Activated T-helper 1 cell treated with Interleukin-2 at 50 U/mL for 16 hours (primary cell): ENCODE results near the gene ULBP2.
"Not testable (repeated sequence)": the region's sequence is repeated elsewhere in the genome, so short reads cannot be mapped to it uniquely, and the experiment has no call there.

Experiments used
- DNase-seq: peaks from one replicate; pipeline ENCODE4 v3.0.0-alpha.2; 2020; ENCODE audit warnings: low read depth

The ULBP2 gene

DNA sequence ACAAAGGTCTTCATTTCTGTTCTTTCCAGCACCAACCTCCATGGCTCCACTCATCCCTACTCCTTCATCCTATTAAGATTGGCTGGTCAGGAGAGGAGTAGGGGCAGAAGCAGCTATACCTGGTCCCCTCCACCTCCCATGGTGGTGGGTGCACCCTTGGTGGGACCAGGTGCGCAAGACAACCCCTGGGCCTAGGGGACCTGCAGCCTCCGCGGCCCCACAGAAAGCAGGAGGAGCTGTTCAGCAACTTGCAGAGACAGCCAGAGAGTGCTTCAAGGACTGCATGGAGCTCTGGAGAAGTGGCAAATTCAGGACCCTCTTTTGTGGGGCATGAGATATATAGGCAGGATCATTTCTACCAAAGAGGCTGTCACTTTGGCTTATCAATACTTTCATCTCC lies 9.8 kb downstream of the ULBP2 start:
- no peak for DNase-seq

DNA sequence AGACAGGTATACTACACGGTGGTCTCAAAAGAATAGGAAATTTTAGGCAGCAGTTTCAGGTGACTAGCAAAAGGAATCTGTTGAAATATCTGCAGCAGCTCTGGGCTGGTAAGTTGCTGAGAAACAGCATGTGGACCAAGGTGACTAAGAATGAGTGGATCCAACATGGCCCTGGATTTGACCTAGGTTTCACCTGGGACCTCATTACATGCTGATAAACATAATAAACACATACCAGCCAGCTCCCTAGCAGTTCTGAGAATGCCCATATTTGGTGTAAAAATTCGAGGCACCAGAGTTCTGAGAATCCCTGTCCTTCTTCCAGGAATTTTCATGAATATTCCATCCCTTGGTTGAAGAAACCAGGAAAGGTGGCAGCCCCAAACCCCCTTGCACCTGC lies 11.6 kb downstream of the ULBP2 start:
- DNase-seq = not testable (repeated sequence)

DNA sequence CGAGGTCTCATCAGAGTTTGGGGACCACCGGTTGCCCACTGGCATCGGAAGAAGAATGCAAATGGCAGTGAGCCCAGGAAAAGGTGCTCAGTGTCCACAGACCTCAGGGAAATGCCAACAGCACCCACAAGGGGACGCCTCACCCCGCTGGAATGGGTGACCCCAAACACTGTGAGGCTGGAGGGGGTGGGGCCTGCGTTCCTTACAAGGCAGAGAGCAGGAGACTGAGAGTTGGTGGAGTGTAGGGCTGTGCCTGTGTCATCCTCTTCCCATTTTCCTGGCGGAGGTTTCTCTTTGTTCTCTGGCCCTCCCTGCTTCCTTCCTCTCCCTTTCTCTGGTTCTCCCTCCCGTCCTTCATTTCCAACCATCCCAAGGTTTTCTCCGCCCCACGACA lies 12.1 kb downstream of the ULBP2 start:
- not testable (repeated sequence) for DNase-seq

DNA sequence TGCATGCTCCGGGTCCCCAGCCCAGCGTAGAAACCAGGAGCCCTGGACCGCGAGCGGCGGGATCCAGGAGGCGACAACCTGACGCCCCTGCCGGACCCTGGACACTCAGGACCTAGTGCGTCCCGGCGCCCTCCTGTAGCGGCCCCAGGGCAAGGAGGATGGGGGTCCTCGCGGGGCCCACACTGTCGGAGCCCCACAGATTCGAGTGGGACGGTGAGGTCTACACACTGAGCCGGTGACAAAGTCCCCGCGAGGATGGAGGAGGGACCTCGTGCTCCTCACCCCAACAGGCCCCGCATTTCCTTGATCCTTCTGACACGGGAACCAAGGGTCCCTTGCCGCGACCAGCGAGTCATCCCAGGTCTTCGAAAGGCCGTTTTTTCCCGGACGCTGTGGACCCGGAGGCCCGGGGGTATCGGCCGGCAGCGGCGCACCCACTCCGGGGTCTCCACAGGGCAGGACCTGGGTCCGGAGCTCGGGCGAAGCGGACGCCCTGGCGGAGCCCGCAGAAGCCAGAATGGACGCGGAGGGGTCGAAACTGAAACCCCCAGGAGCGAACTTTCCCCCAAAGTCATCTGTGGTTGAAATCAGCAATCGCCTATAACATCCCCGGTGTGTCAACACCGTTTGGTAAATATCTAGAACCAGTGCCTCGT lies 12.6 kb downstream of the ULBP2 start:
- not testable (repeated sequence) for DNase-seq

DNA sequence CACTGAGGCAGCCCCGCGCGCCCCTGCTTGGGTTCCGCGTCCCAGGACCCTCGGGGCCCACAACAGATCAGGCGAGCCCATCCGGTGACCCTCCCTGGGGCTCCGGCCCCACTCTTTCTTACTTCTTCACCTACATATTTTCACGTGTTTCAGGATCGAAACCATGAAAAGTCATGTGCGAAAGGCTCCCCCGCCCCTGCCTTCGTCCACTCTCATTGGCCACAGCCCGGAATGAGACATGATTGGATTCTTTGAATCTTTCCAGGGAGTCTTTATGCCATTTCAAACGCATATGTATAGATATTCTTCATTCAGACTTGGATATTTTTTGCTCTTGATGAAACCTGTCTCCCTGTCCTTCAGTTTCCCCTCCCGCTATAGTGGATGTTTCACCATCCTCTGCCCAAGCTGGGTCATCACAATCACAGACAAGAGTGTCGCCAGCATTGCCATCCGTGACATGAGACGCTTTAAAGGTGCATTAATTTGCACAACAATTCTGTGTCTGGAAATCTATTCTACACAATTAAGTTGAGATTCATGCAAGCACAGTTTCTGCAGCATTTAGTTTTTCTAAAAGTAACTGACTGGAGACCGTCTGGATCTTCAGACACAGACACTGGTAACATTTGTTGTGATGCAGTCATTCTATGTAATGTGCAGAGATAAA lies 13.3 kb downstream of the ULBP2 start:
- DNase-seq = not testable (repeated sequence)

DNA sequence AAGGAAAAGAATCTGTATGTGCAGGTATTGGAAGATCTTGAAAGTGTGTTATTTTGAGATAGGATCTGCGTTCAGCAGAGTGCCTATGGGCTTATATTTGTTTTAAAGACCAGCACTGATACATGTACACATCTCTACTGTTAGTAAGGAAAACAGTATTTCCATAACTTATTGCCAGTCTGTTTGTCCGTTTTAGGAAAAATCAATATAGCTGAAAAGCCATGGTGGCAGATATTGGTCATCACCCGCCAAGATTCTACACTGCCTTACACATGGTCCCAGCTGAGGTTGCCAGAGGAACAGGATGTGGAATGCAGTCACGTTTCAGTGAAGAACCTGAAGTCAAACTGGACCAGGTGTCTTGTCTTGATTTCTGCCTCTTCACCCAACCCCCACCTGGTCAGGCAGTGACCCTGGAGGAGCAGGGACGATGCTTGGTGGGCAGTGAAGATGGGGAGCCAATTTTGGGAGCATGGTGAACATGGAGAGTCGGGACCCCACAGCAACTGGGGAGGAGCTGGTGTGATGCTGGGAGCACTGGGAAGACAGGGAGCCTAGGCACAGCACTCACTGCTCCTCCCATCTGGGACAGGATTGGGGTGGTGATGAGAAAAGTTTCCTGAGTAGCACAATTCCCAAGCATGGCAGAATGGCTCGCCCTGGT lies 14.0 kb downstream of the ULBP2 start:
- not testable (repeated sequence) for DNase-seq

DNA sequence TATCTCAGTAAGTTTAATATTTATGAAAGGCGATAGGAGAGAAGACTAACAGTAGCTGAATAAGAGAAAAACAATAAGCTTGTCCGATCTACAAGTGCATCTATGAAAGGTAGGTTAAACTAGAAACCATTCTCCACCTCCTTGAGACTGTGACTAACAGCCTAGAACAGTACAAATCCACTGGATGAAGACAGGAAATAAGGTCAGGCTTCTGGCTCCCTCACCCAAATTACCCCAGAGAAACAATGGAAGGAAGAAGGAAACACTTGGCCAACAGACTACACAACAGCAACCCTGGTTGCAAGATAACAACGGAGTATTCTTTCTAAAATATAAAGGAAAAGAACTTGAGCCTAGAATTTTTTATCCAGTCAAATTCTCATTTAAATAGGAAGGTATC lies 16.3 kb downstream of the ULBP2 start:
- DNase-seq = not testable (repeated sequence)

DNA sequence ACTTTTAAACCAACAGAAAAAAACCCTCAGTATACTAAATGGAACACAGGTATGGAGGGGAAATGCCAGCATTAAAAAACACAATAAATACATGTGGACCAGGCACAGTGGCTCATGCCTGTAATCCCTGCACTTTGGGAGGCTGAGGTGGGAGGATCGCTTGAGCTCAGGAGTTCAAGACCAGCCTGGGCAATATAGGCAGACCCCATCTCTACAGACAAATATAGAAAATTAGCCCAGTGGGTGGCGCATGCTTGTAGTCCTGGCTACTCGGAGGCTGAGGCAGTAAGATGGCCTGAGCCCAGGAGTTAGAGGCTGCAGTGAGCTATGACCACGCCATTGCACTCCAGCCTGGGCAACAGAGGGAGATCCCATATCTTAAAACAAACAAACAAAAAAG lies 18.0 kb downstream of the ULBP2 start:
- DNase-seq = not testable (repeated sequence)

DNA sequence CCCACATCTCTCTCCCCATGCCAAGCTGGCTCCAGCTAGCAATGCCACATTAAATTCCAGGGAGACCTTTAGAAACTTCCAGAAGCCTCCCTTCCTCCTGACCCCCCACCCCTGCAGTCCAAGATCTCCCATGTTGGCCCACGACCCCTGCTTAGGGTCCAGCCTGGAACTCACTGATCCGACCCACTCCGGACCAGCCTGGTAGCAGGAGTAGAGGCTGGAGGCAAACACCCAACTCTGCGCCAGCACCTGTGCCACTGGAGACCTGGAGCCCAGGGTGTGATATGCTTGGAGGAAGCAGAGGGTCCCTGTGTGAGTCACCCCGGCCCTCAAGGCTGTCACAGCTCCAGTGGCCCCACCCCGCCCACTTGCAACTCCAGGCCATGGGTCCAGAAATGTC lies 18.7 kb downstream of the ULBP2 start:
- no peak for DNase-seq

DNA sequence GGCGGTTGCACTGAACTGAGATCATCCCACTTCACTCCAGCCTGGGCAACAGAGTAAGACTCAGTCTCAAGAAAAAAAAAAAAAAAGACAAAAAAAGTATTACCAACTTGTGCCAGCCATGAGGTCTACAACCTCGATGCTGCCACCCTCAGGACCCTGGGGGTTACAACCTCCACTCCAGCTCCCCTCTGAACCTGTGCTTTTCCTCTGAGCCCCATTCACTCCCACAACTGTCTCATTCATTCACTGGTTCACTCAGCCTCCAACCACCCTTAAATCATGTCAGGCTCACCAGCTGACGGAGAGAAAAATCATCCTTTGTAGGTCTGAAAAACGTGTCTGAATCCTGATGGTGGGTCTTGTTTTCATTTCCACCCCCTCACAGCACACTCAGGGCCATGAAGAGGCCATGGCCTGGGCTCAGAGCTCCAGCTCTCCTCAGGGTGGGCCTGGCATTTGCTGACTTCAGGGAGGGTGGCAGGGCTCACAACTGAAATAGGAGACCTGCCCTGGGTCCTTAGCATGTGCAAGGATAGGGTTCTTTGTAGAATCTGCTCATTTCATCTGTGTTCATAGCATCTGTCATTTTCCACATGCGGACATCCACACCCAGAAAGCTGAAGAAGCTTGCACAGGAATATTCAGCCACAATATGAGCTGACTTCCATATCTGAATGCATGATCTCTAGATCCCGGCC lies 20.1 kb downstream of the ULBP2 start:
- DNase-seq = no peak

DNA sequence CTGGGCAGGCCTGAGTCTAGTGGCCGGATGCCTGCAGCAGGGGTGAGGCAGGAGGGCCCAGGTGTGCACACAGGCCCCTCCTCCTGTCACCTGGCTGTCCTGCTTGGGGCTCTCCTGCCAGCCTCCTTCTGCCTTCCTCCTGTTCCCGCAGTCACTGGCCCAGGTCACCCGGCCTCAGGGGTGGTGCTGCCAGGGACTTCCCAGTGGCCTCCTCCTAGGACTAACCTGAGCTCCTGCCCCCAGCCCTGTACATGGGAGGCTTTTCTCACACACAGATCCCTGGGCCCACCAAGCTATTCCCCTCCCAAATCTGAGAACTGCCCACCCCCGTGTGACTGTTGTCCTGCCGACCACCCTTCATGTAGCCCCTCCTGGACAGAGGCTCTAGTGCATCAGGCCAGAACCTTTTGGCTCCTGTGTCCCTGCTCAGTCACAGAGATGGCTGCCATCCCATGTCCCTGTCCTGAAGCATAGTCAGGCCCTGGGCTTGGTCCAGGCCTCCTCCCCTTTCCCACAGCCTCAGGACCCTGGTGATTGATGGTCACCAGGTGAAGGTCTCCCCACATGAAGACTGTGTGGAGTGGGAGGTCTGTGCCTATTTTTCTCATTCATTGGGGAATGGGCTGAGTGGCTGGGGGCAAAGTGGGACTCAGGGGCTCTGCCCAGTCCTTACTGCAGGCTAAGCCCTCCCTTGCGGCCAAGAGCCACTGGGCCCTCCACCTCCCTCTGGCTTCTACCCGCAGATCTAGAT lies 20.8 kb downstream of the ULBP2 start:
- DNase-seq = no peak

DNA sequence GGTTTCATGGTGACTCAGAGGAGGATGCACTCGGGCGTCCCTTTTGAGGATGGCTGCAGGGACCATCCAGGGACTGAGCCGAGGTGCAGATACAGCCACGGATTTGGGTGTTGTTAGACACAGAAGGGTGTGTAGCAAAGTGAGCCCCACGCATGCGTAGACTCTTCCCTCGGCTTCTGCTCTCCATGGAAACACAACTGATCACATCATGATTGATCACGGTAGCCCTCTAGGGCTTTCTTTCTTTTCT lies 21.3 kb downstream of the ULBP2 start:
- no peak for DNase-seq

DNA sequence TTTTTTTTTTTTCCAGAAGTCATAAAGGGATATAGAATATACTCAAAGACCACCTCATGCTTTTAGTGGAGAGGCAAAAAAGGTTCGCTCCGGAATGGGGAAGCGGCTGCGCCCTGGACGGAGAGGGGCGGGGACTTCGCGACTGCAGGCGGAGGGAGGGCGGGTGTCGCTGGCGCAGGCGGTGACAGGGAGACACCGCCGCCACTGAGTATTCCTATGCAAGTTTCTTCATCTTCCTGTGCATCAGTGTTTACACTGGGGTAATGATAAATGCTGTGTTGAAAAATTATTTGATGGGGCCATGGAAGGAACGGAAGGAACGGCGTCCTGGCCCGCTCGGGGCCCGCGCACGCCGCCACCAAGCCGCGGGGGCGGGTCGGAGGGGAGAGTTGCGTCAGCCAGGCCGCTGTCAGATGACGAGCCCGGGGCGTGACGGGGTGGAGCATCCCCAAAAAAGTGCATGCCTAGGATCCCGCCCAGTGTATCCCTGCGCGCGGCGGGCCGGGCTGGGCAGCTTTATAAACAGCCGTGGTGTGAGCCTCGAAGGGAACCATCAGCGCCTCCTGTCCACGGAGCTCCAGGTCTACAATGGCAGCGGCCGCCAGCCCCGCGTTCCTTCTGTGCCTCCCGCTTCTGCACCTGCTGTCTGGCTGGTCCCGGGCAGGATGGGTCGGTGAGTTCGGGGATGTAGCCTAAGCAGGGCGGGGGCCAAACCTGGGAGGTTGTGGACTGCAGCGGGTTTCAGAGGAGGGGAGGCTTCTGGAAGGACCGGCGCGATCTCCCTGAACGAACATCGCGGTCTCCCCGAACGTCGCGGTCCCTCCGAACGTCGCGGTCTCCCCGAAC lies 21.9 kb downstream of the ULBP2 start, which contains the start of gene ULBP1:
Gene ULBP1, plus strand, starts transcription at position 482 of the 846 bp plus-strand sequence. Its CDS starts 107 bp downstream, at position 589.
- DNase-seq = peak; percentile 42

DNA sequence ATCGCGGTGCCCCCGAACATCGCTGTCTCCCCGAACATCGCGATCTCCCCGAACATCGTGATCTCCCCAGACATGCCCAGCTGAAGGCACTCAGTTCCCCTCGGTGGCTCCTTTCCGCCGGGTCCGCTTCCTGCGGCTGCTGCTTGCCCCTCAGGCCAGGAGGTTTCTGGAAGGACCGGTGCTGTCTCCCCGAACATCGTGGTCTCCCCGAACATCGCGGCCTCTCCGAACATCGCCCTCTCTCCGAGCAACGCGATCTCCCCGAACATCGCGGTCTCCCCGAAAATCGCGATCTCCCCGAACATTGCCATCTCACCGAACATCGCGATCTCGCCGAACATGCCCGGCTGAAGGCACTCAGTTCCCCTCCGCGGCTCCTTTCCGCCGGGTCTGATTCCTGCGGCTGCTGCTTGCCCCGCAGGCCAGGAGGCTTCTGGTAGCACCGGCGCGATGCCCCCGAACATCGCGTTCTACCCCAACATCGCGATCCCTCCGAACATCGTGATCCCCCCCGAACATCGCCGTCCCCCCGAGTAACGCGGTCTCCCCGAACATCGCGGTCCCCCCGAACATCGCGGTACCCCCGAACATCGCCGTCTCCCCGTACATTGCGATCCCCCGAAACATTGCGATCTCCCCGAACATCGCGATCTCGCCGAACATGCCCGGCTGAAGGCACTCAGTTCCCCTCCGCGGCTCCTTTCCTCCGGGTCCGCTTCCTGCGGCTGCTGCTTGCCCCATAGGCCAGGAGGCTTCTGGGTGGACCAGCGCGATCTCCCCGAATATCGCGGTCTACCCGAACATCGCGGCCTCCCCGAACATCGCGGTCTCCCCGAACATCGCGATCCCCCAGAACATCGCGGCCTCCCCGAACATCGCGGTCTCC lies 22.7 kb downstream of the ULBP2 start:
- DNase-seq = no peak

DNA sequence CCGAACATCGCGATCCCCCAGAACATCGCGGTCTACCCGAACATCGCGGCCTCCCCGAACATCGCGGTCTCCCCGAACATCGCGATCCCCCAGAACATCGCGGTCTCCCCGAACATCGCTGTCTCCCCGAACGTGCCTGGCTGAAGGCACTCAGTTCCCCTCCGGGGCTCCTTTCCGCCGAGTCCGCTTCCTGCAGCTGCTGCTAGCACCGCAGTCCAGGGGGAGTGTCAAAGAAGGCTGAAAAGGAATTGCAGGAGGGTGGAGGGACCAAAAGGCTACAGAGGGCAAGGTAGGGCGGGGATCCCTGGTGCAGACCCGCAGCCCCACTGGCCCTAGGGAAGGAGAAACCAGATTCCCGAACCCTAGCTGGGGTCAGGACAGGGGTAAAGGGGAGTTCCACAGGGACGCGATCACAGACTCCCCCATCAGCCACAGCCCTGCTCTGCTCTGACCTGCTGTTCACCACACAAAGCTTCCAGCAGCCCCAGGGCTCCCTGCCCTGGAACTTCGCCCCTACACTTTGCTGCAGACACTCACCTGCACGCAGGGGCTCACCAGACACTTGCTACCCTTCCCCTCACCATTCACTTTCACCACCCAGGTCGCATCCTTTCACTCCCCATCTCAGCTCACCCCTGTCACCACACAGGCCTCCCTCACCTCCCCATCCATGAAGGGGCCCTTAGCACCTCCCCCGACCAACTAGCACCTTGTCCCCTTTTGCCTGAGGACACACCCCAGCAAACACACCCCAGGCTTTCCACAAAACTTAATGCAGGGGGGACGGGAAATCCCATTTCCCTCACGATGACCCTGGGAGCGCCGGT lies 23.6 kb downstream of the ULBP2 start:
- DNase-seq = no peak

DNA sequence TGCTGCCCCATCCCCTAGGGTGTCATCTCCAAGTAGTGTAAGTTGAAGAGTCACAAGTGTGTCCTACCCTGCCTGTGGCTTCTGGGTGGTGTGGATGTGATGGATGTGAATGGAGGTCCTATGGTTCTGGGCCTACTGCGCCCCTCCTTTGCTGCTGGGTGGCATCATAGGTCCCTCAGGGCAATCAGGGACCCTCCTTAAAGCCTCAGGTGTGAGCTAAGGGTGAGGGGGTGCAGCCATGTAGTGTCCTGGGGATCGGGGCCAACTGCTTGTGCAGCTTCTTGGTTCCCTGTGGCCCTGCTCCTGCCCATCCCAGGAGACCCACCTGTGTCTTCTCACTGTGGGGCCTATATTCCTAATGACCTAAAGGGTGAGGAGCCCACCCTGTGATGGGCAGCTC lies 24.5 kb downstream of the ULBP2 start:
- DNase-seq = not testable (repeated sequence)

DNA sequence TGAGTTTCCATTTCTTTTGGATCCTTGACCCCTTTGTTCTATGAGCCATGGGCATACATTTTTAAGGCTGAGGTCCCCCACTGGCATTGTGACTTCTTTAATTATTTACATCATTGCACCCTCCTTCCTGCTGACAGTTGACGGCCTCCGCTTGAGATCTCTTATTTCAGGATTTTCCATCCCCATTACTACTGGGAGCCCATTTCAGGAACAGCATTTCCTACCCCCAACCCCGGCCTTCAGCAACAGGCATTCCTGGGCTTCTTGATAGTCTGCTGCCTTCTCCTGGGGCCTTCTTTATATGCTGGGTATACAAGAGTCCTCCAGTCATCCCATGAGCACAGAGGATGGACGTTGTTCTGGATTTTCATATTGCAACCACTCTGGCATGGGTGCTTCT lies 25.8 kb downstream of the ULBP2 start:
- no peak for DNase-seq

DNA sequence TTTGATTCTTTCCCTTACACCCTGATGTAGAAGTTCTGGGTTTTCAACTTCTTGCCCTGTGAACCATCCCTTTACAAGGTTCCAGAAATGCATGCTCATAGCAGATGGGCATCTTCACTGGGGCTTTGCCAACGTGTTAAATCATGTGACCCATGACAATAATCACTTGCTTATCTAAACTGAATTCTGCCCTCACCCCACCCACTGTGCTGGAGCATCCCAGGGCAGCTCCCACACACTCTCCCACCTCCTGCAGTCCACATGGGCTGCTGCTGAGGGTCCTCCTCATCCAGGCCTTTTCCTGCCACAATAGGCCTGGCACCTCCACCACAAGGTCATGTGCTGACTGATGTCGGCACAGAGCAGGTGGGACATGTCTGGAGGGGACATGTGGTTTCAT lies 26.2 kb downstream of the ULBP2 start:
- not testable (repeated sequence) for DNase-seq

DNA sequence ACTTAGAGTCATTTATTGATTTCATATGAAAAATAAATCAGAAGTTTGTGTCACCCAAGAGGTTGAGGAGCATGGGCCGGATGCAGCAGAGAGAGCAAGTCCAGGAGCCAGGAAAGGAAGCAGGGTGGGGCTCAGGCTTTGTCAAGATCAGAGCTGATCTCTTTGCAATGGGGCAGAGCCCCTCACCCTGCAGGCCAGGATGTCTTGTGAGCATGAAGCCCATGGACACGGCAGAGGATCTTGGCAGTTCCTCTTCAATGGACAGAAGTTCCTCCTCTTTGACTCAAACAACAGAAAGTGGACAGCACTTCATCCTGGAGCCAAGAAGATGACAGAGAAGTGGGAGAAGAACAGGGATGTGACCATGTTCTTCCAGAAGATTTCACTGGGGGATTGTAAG lies 27.1 kb downstream of the ULBP2 start:
- not testable (repeated sequence) for DNase-seq
